HEK293 (cell line): ENCODE data around the gene UNC13A.

Experiments
- BCL11A ChIP-seq: fragments of 450-650 bp; formaldehyde crosslinking; IDR thresholded peaks from 2 replicates; pipeline ENCODE4 v1.5.1; 2016; ENCODE audit warnings: low read depth, missing biosample characterization, missing genetic modification characterization
- KLF1 ChIP-seq: fragments of 450-650 bp; formaldehyde crosslinking; IDR thresholded peaks from 2 replicates; pipeline ENCODE4 v1.5.1; 2016; ENCODE audit warnings: missing biosample characterization, missing genetic modification characterization
- ZNF157 ChIP-seq: fragments of 450-650 bp; formaldehyde crosslinking; IDR thresholded peaks from 2 replicates; pipeline ENCODE4 v1.5.1; 2016; ENCODE audit warnings: missing biosample characterization, missing genetic modification characterization
- ZNF274 ChIP-seq, 2 experiments: fragments of 200-500 bp in 1 of 2; fragments of 450-650 bp in 1 of 2; sonication (Bioruptor generic) in 1 of 2; formaldehyde crosslinking in 1 of 2; IDR thresholded peaks; 2 replicates each; pipeline versions ENCODE4 v1.5.1 to v1.6.1; 2014 to 2016; ENCODE audit warnings: borderline replicate concordance in 1 of 2, inconsistent platforms in 1 of 2, low read length in 1 of 2, missing biosample characterization in 1 of 2, missing genetic modification characterization in 1 of 2
- ZNF292 ChIP-seq: fragments of 450-650 bp; formaldehyde crosslinking; IDR thresholded peaks from 2 replicates; pipeline ENCODE4 v1.5.1; 2016; ENCODE audit warnings: low read depth, missing biosample characterization, missing genetic modification characterization, borderline replicate concordance
- ZNF366 ChIP-seq: fragments of 450-650 bp; formaldehyde crosslinking; conservative IDR thresholded peaks from 2 replicates; pipeline ENCODE4 v1.5.1; 2016; ENCODE audit warnings: missing biosample characterization, missing genetic modification characterization
- ZNF510 ChIP-seq: fragments of 450-650 bp; formaldehyde crosslinking; IDR thresholded peaks from 2 replicates; pipeline ENCODE4 v1.5.1; 2018; ENCODE audit warnings: mild to moderate bottlenecking, missing genetic modification characterization, missing biosample characterization; ENCODE audit not compliant: insufficient replicate concordance
- TF ChIP-seq, protein P1 (sequence below): fragments of 450-650 bp; formaldehyde crosslinking; IDR thresholded peaks from 2 replicates; pipeline ENCODE4 v1.5.1; 2016; ENCODE audit warnings: missing biosample characterization, missing genetic modification characterization
- TF ChIP-seq, protein P2 (sequence below): sonication (generic); formaldehyde crosslinking; IDR thresholded peaks from 2 replicates; pipeline ENCODE4 v1.8.1; 2022; ENCODE audit warnings: mild to moderate bottlenecking, moderate library complexity, missing genetic modification reagents
- TF ChIP-seq, protein P3 (sequence below): fragments of 450-650 bp; formaldehyde crosslinking; IDR thresholded peaks from 2 replicates; pipeline ENCODE4 v1.5.1; 2016; ENCODE audit warnings: missing biosample characterization, missing genetic modification characterization
- TF ChIP-seq, protein P4 (sequence below): fragments of 450-650 bp; formaldehyde crosslinking; IDR thresholded peaks from 2 replicates; pipeline ENCODE4; 2016; ENCODE audit warnings: missing biosample characterization, missing genetic modification characterization
- TF ChIP-seq, protein P5 (sequence below): fragments of 450-650 bp; formaldehyde crosslinking; IDR thresholded peaks from 2 replicates; pipeline ENCODE4 v1.5.1; 2017; ENCODE audit warnings: missing biosample characterization, missing genetic modification characterization

DNA sequence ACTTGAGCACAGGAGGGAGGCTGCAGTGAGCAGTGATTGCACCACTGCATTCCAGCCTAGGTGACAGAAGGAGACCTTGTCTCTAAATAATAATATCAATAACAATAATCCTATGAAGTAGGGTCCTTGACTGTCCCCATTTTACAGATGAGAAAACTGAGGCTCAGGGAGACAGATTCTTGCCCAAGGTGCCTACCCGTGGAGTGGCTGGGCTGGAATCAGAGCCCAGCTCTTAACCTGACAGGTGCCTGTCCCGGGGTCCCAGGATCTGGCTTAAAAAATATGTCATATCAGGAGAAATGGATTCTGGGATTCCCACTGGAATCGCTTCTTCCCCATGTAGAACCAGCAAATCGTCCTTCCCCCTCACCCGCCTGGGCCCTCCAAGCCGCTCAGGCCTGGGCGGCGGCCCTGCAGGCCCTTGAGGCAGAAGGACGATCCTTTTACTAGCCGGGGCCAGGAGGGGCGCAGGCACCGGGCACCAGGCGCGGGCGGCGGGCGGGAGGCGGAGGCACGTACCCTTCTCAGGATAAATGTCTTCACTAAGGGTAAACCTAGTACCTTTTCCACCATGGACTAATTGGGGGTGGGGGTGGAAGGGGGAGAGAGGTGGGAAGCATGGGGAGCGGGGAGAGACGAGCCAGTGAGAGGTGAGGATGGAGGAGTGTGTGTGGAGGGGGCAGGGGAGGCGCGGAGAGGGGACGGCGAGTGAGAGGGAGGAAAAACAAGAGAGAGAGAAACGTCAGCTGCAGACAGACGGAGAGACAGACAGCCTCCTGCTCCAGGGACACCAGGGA lies 72.1 kb downstream of the UNC13A start:
- TF ChIP-seq, protein P1, sequence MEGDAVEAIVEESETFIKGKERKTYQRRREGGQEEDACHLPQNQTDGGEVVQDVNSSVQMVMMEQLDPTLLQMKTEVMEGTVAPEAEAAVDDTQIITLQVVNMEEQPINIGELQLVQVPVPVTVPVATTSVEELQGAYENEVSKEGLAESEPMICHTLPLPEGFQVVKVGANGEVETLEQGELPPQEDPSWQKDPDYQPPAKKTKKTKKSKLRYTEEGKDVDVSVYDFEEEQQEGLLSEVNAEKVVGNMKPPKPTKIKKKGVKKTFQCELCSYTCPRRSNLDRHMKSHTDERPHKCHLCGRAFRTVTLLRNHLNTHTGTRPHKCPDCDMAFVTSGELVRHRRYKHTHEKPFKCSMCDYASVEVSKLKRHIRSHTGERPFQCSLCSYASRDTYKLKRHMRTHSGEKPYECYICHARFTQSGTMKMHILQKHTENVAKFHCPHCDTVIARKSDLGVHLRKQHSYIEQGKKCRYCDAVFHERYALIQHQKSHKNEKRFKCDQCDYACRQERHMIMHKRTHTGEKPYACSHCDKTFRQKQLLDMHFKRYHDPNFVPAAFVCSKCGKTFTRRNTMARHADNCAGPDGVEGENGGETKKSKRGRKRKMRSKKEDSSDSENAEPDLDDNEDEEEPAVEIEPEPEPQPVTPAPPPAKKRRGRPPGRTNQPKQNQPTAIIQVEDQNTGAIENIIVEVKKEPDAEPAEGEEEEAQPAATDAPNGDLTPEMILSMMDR = no peak
- no peak for TF ChIP-seq BCL11A (tag by site-specific recombination)
- no peak for TF ChIP-seq KLF1 (tag by site-specific recombination)
- no peak for TF ChIP-seq ZNF274 (IDR thresholded peaks at IDR 0.05; ENCODE audit: low read length)
- TF ChIP-seq ZNF274 (tag by site-specific recombination; IDR thresholded peaks at IDR 0.05; ENCODE audit: borderline replicate concordance) = no peak
- TF ChIP-seq, protein P2, sequence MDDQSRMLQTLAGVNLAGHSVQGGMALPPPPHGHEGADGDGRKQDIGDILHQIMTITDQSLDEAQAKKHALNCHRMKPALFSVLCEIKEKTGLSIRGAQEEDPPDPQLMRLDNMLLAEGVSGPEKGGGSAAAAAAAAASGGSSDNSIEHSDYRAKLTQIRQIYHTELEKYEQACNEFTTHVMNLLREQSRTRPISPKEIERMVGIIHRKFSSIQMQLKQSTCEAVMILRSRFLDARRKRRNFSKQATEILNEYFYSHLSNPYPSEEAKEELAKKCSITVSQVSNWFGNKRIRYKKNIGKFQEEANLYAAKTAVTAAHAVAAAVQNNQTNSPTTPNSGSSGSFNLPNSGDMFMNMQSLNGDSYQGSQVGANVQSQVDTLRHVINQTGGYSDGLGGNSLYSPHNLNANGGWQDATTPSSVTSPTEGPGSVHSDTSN (CRISPR knock-in tag) = no peak
- no peak for TF ChIP-seq ZNF510 (tag by site-specific recombination)
- TF ChIP-seq ZNF366 (tag by site-specific recombination) = no peak
- TF ChIP-seq, protein P3, sequence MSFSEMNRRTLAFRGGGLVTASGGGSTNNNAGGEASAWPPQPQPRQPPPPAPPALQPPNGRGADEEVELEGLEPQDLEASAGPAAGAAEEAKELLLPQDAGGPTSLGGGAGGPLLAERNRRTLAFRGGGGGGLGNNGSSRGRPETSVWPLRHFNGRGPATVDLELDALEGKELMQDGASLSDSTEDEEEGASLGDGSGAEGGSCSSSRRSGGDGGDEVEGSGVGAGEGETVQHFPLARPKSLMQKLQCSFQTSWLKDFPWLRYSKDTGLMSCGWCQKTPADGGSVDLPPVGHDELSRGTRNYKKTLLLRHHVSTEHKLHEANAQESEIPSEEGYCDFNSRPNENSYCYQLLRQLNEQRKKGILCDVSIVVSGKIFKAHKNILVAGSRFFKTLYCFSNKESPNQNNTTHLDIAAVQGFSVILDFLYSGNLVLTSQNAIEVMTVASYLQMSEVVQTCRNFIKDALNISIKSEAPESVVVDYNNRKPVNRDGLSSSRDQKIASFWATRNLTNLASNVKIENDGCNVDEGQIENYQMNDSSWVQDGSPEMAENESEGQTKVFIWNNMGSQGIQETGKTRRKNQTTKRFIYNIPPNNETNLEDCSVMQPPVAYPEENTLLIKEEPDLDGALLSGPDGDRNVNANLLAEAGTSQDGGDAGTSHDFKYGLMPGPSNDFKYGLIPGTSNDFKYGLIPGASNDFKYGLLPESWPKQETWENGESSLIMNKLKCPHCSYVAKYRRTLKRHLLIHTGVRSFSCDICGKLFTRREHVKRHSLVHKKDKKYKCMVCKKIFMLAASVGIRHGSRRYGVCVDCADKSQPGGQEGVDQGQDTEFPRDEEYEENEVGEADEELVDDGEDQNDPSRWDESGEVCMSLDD (tag by site-specific recombination) = no peak
- TF ChIP-seq, protein P4, sequence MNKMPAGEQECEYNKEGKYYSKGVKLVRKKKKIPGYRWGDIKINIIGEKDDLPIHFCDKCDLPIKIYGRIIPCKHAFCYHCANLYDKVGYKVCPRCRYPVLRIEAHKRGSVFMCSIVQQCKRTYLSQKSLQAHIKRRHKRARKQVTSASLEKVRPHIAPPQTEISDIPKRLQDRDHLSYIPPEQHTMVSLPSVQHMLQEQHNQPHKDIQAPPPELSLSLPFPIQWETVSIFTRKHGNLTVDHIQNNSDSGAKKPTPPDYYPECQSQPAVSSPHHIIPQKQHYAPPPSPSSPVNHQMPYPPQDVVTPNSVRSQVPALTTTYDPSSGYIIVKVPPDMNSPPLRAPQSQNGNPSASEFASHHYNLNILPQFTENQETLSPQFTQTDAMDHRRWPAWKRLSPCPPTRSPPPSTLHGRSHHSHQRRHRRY (tag by site-specific recombination) = no peak
- no peak for TF ChIP-seq ZNF157 (tag by site-specific recombination)
- TF ChIP-seq, protein P5, sequence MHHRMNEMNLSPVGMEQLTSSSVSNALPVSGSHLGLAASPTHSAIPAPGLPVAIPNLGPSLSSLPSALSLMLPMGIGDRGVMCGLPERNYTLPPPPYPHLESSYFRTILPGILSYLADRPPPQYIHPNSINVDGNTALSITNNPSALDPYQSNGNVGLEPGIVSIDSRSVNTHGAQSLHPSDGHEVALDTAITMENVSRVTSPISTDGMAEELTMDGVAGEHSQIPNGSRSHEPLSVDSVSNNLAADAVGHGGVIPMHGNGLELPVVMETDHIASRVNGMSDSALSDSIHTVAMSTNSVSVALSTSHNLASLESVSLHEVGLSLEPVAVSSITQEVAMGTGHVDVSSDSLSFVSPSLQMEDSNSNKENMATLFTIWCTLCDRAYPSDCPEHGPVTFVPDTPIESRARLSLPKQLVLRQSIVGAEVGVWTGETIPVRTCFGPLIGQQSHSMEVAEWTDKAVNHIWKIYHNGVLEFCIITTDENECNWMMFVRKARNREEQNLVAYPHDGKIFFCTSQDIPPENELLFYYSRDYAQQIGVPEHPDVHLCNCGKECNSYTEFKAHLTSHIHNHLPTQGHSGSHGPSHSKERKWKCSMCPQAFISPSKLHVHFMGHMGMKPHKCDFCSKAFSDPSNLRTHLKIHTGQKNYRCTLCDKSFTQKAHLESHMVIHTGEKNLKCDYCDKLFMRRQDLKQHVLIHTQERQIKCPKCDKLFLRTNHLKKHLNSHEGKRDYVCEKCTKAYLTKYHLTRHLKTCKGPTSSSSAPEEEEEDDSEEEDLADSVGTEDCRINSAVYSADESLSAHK (tag by site-specific recombination) = no peak
- no peak for TF ChIP-seq ZNF292 (tag by site-specific recombination)
